Epithelial cell of proximal tubule (primary cell): ENCODE data around the gene SH2D2A. TPM values are rescaled to one million over a fixed set of nuclear protein-coding genes. Genes with fewer than 3 reads are reported as not detected.

ENCODE experiments used
- DNase-seq: peaks from one replicate; pipeline ENCODE4 v3.0.0-alpha.2; 2011; ENCODE audit warnings: low read depth
- H3K4me3 ChIP-seq: 2 replicates; pipeline ENCODE4 v1.5.1; 2011; ENCODE audit warnings: low read depth, mild to moderate bottlenecking, low read length
- total RNA-seq: library from RNA; depleted of rRNA; stranded (reverse); fragments of >200 nt; gene quantifications from 2 replicates; pipeline ENCODE4 v1.2.3, GENCODE V29; 2015
- TF ChIP-seq, protein P1 (sequence below): conservative IDR thresholded peaks from 2 replicates; pipeline ENCODE4 v1.5.1; 2012; ENCODE audit warnings: low read depth, mild to moderate bottlenecking, low read length

SH2D2A gene
- total RNA-seq, 1 donor from 2014 or later, result 2.0 TPM

DNA sequence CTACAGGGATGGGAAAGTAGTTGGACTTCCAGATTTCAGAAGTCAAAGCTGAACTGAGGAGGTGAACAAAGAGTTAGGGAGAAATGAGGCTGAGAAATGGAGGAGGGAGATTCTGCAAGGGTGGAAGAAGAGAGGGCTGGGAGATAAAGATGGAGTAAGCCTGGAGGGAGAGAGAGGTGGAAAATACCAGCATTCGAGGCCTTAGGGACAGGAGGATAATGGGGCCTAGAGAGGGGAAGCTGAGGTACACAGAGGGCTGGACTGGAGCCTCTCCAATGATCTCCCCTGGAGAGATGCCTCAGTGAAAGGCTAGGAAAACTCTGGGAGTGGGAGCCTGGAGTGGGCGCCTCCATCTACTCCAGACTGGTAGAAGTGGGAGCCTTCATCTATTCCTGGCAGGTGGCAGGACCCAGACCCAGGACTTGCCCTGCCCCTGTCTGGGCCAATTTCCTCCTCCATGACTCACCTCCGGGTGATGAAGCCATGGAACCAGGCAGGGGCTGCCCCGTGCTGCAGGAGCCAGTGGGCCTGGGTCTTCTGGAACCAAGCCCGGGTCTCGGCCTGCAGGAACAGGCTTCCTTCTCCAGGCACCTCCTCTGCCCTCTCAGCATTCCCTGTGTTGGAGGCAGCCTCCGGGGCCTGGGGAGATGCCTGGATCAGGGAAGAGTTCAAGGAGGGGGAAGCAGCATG lies 1.9 kb downstream of the SH2D2A start:
- no peak for DNase-seq
- no peak overlapping the region for H3K4me3 ChIP-seq
- TF ChIP-seq, protein P1, sequence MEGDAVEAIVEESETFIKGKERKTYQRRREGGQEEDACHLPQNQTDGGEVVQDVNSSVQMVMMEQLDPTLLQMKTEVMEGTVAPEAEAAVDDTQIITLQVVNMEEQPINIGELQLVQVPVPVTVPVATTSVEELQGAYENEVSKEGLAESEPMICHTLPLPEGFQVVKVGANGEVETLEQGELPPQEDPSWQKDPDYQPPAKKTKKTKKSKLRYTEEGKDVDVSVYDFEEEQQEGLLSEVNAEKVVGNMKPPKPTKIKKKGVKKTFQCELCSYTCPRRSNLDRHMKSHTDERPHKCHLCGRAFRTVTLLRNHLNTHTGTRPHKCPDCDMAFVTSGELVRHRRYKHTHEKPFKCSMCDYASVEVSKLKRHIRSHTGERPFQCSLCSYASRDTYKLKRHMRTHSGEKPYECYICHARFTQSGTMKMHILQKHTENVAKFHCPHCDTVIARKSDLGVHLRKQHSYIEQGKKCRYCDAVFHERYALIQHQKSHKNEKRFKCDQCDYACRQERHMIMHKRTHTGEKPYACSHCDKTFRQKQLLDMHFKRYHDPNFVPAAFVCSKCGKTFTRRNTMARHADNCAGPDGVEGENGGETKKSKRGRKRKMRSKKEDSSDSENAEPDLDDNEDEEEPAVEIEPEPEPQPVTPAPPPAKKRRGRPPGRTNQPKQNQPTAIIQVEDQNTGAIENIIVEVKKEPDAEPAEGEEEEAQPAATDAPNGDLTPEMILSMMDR, result no peak

DNA sequence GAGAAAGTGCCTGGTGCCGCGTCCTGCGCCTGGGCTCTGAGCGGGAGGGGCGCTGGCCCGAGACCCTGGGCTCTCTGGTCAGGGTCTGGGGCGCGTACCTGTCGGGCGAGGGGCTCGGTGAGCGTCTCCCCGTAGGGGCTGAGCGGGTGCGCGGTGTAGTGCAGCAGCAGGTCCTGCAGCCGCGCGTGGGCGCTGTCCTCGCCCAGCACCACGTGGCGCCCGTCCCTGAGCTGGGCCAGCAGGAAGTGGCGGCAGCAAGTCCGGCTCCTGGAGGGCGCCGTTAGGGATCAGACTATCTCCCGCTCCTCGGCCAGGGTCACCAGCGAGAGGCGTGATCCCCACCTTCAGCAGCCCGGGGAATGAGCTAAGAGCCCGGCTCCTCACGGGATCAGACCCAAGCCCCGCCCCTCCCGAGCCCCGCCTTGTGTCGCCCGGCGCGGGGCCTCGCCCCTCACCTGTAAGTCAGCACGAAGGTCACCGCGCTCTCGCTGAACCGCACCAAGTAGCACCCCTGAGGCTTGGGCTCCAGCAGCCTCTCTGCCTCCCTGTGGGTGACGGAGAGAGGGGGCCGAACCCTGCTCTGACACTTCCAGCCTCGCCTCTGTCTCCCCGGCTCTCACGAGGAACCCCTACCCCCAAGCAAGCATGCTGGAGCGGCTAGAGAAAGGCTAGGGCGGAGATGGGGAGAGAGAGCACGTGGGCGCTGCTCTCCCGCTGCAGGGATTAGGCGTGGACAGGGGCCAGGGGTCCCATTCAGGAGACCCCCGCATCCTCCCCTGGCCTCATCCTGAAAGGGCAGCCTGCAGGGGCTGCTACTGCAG lies 2.7 kb downstream of the SH2D2A start:
- peak overlapping the region; percentile 54 for H3K4me3 ChIP-seq
- DNase-seq, result no peak
- TF ChIP-seq, protein P1, result peak; percentile 60

DNA sequence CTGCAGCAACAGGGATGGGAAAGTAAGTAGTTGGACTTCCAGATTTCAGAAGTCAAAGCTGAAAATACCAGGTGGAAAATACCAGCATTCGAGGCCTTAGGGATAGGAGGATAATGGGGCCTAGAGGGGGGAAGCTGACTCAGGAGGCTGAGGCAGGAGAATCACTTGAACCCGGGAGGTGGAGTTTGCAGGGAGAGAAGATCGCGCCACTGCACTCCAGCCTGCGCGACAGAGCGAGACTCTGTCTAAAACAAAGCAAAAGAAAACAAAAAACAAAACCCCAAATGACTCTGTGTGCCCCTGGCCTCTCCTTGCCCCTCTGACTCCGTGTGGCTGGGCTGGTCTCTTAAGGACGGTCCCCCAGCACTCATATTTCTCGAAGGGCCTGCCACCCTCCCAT lies 3.4 kb downstream of the SH2D2A start:
- TF ChIP-seq, protein P1, result no peak
- H3K4me3 ChIP-seq, result peak overlapping the region; percentile 54
- no peak for DNase-seq

DNA sequence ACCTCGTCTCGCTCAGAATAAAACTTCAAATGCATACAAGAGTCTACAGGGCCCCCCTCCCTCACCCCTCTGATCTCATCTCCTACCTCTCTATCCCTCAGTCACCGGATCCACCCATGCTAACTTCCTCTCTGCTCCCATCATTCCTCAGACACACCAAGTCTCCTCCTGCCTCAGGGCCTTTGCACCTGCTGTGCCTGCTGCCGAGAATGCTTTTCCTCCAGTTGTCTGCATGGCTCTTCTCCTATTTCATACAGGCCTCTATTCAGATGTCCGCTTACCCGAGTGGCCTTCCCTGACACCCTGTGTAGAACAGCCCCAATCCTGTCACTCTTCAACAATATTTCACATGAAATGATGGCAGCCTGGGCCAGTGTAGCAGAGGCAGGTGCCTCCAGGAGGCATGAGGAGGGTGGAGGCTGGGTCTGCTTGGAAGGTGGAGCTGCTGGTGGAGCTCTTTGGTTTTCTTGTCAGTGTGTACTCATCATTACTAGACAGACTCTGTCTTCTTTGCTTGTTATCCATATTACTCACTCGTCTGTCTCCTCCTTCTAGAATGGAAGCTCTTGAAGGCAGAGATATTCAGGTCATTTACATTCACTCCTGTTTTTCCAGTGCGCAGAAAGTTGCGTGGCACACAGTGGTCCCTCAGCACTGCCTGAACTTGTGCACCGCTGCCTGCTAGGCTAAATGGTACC lies 4.2 kb downstream of the SH2D2A start:
- H3K4me3 ChIP-seq, result no peak overlapping the region
- TF ChIP-seq, protein P1, result no peak
- no peak for DNase-seq

DNA sequence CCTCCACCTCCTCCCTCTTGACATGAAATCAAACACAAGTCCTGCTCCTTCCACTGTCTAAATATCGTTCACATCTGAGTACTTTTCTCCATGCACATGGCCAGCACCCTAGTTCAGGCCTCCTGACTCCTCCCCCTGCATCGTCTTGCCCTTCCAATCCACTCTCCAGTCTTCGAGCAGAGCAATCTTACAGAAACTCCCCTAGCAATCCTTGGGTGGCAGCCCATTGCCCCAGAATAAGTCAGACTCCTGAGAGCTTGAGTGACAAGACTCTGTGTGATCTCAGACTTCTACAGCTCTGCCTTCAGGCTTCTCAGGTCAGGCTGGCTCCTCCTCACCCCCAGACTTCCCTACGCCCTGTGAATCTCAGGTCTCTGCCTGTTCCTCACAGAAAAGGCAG lies 5.5 kb downstream of the SH2D2A start:
- no peak for DNase-seq
- TF ChIP-seq, protein P1, result no peak
- no peak overlapping the region for H3K4me3 ChIP-seq

DNA sequence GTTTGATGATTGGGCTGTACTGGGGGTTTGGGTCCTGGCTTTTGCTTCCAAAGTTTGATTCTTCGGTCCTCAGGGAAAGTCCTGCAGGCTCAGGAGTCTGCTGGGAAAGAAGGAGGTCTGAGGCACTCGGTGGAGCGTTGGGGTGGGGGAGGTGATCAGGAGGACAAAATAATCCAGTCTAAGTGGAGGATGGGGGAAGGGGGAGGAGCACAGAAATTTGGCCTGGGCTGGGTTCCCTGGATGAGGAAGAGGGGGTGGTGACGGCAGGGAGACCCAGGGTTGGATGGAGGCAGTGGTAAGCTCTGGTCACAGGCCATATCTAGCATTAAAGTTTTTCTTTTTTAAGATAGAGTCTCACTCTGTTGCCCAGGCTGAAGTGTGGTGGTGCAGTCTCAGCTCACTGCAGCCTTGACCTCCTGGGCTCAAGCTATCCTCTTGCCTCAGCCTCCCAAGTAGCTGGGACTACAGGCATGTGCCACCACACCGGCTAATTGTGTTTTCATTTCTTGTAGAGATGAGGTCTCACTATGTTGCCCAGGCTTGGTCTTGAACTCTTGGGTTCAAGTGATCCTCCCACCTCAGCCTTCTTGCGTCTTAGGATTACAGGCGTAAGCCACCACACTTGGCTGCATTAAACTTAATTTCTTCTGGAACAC lies 6.8 kb downstream of the SH2D2A start:
- no peak for DNase-seq
- TF ChIP-seq, protein P1, result no peak
- H3K4me3 ChIP-seq, result no peak overlapping the region
